Measurements from ENCODE around the gene SEC24D.

Gene SEC24D

DNA sequence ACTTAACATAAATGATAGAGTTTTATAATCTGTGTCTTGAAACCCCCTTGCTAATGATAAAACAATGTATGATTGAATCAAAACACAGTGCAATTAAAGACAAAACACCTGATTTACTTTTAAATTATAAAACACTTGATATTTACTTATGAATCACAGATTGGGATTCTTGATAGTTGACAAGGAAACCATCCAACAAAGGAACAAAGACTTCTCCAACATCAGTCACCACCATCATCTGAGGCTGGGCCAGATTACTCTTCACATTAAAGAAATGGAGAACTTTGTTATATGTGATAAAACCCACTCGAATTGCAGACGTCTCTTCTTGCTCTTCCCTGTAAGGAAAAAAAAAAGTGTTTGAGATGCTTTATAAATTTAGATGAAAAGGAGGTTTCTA is 83.4 kb downstream of the SEC24D start:
- no peak for DNase-seq (ENCODE audit: low spot score)

DNA sequence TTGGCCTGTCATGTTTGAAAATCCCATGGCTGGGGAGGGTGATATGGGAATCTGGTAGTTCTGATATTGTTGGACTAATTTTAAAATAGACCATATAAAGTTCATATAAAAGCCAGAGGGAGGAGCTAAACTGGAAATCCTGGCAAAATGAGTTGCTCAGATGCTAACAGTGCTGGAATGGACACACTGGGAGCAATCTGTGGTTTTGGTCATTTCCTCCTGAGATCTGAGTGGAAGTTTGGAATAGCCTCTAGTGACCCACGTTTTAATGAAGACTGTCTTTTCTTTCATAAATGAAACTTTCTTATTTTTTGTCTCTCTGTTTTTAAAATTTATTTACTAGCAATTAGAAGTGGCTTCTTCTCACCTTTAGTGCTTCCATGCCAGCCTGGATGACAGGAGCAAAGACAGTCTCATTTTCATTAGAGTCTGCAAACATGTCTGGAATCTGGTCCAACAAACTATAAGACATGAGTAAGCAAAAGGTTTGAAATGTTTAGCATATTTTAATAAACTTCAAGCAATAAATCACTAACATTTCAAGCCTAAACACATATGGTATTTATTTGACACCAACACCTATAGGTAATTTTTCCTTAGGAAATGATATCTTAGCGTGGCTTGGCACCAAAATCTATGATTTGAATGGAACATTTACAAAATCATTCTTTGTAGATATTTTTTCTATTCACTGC is 84.2 kb downstream of the SEC24D start:
- no peak for DNase-seq (ENCODE audit: low spot score)

DNA sequence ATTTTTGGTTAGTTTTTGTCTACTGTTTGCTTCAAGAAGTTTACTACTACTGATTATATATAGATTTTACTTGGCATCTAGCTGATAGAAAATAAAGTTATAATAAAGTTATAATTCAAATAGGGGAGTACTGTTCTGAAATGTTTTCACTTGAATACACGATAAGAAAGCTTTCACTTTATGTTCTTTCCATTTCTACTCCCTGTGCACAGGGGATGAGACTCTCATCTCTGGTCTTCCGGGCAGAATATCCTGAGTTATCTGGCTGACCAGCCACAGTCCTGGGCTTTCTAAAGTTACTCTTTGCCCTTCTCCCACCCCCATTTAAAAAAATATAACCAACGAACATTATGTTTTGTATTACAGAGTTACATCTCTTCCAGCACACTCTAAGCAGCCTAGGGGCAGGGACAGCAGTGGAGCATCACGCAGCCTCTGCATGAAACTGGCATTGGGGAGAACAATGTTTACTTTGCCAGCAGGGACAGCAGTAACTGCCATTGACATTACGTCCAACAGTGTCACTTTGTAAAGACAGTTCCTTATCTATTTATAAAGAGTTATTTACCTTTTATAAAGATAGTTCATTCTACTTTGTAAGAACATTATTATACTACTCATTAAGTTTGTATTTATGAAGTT is 86.5 kb downstream of the SEC24D start:
- no peak for DNase-seq (ENCODE audit: low spot score)

DNA sequence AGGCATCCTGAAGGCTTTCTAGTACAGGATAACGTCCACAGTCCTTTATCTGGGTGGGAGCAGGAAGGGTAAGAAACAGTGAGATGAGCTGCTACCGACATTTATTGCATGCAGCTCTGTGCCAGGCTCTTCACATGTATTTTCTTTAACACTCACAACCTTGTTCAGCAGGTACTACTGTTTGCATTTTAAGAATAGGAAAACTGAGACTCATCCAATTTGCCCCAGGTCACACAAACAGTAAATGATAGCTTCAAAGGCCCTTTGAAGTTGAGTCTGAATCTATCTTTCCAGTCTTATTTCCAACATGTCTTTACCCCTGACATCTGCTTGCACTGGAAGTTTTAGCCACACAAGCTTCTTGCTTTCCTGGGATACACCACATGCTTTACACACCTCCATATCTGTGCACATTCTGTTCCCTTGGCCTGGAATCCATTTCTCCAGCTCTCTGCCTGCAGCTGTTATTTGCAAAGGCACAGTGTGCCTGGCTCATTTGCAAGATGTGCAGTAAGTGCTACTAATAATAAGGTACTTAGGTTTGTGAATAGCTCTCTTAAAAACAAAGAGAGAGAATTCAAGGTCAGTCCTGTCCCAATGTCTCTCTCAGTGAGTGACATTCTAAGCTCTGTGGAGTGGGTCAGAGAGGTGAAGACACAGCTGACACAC is 89.5 kb downstream of the SEC24D start:
- no peak for DNase-seq (ENCODE audit: low spot score)

DNA sequence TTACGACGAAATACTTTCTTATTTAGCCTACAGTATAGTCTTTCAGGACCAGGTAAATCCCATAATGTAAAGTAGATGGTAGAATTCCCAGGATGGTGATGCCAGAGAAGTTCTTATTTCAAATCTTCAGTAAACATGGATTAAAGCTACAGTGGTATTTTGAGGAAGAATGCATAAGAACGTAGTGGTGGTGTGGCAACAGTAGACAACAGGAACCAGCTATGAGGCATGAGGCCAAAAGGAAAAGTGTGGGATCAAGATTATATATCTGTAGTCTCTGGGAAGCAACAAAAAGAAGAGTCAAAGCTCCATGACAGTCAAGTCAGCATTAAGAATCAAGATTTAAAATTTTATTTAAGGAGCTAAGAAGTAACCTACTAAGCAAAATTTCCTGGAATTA is 90.6 kb downstream of the SEC24D start:
- DNase-seq (ENCODE audit: low spot score), result no peak

DNA sequence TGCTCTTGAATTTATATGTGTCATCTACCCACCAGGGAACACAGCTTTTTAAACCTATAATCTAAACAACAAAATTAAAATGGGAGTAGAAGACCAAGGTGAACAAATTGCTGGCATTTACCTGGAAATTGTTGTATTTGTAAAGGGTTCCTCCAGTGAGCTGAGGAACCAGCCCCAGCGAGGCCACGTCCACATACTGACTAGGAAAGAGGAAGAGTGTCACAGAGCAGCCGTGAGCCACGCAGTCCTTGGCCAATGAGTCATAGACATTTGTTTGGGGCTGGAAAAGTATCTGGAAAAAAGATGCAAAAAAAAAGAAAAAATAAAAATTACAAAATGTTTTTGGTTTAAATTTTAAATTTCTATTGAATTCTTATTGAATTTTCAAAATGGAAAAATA is 92.1 kb downstream of the SEC24D start:
- DNase-seq (ENCODE audit: low spot score), result no peak

DNA sequence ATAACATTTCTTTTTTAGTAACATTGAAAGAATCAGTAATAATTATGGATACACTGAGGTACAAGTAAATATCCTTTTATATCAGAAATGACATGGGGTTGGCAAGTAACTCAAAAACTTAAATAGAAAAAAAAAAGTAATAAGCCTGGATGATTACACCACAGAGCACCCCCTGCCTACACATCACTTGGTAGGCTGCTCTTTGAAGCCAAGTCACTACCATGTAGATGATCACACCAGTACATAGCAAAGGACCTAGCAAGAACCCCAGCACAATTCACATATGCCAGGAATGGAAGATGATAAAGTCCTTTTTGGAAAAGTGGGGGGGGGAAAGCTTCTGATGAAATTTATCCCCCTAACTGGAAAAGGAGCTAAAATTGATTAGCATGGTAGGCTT is 93.9 kb downstream of the SEC24D start:
- DNase-seq (ENCODE audit: low spot score), result no peak

DNA sequence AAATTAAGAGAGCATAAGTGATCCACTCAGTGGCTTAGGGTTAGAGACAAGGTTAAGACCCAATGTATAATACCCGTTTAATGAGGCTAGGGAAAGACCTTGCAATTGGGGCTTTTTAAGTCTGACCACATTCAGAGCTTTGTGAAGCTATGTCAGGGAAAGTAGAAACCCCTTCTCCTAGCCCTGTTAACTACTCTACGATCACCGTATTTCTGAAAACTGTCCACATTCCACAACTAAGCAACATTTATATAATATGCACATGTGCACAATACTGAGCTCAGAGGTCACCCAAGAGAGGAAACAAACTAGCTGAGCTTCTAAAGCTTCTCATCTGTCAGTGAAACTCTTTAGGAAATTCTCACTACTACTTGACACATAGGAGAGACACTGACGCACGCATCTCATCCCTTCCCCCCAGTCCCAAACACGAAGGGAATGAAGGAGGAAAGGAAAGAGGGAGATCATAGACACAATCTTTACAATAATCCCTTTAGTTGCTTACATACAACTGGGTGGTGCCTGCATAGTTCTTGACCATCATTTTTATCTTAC is 94.5 kb downstream of the SEC24D start:
- DNase-seq (ENCODE audit: low spot score), result no peak

DNA sequence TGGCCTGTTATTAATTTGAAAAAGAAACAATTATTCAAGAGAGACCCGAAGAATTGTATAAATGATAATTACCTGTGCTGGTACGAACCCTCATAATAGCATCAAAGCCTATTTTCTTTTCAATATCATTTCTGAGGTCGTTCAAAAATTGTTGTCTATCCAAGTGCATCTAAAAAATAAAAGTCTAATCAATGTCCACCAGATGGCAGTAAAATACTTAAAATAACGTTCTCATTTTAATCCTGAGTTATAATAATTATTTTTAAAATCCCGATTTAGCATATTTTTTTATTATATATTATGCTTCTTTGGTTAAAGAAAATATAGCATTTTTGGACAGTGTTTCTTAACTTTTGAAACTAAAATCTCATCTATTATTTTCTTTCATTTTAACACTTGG is 95.1 kb downstream of the SEC24D start:
- peak; percentile 51 for DNase-seq (ENCODE audit: low spot score)

DNA sequence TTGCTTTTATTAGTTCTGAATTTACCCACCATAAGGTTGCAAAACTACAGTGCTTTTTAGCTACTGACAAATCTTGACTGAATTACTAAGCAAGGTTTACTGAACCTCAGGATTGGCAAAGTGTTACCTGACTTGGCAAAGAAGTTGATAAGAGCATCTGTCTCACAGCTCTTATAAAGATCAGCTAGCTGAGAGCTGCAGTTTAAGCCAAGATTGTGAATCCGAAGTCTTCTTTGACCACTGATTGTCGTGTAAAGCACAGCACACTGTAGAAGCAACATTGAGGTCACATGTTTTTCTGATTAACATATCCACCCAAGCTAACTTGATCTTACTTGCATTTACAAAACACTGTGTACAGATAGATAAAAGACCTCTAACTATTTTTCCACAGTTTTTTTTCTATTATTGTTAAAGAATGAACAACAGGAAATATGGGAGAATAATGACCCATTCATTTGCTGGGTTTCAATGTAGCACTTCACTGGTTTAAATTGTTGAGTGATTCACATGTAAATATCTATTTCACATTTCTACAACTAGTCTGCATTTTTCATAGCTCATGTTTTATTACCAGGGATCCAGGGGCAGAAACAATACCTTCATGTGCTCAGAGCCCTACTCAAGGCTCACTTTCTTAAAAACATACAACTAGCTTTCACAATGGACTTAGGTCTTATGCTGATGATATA is 96.8 kb downstream of the SEC24D start:
- no peak for DNase-seq (ENCODE audit: low spot score)

DNA sequence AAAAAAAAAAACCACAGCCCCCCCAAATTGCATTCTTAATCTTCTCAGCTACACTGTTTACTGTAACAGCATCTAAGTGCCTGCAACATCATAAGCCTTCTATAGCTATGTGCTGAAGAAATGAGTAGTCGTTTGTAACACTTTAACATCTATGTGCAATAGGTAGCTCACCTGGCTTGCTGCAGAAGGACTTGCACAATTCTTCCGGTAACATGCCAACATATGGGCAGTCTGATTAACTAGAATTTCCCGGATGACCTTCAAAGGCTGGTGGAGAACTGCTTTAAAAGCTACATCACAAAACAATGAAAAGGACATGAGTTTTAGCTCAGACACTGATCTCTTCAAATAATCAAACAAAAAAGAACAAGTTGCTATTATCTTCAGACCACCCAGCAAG is 97.8 kb downstream of the SEC24D start:
- DNase-seq (ENCODE audit: low spot score), result no peak

DNA sequence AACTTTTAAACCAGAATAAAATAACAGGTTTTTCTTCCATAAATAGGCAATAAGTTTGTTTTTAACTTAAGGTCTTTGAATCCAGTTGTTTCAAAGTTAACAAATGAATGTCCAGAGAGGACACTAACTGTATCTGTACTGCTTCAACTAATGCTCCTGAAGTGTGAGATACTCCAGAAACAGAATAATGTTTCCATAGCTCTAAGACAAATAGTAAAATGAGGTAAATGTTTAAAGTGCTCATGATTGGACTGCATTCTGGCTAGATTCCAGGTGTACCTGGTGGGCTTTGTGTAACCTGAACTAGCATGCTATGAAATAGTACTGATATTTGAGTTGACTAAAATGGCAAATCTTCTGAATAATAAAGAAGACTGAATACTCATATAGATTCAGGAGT is 99.0 kb downstream of the SEC24D start:
- DNase-seq (ENCODE audit: low spot score), result no peak

DNA sequence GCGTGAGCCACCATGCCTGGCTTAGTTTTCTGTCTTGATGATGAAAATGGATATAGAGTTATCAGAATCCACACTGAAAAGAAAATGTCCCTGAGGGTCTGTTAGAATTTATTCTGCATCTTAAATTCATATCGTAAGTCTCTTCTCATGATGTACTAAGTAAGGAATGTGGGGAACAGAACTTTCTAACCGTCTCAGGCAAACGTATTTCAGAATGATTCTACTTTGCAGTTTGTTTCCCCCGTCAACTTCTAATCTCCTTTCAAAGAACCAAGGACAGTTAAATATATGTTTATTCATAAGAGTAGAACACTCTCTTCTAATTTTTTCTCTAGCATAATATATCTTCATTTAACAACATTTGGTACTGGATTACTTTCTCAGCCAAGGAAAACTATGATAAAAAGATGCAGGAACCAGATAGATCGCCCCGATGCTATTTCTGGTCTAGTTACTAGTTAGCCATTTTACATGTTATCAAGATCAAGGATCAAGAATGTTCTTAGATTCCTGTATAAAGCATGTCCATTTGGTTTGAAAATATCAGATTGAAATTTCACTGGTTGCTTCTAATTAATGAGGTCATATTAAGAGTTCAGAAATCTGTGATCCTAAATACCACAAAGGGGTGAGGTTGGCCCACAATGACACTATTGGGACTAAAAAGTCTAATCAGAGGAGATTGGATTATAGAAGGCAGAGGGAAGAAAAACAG is 101.3 kb downstream of the SEC24D start:
- no peak for DNase-seq (ENCODE audit: low spot score)

DNA sequence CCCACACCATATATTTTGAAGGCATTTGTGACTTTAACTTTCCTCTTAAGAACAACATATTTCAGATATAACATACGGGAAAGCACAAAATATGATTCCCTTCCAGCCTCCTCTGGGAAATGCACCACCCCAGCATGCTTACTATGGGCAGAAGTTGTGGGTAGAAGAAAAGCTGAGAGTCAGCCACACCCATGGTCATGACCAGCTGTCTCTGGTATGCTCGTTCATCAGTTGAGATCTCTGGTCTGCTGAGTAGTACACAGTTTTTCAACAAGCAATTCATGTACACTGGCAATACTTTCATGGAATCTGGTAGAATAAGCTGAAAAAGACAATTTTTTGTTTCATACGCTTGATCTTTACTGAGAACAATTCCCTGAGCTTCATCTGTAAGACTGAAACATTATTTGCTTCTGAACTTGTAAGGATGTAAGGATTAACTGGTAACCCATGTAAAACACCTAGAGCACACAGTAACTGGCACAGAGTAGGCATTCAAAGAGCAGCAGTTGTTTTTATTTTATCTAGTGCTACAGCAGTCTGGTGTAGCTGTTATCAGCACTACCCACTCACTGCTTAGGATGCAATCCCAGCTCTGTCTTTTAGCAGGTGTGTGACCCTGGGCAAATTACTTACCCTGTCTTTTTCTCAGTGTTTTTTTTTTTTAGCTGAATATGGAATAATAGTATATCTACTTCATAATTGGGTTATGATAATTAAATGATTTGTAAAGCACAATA is 103.2 kb downstream of the SEC24D start:
- no peak for DNase-seq (ENCODE audit: low spot score)

DNA sequence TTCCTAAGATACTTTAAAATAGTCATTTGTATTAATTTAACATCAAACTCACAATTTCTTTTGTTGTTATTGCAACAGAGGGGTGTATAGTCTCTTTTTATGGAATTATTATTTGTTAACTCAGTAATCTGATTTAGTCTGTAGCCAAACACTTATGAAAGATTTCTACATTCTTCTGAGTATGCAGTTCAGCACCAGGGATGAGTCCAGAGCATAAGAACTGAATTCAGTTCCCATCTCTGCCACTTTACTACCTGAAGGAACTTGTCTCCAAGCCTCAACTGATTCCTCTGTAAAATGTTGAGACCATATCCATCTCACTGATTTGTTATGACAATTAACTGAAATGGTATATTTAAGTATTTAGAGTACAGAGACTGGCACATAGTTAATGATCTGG is 105.2 kb downstream of the SEC24D start:
- no peak for DNase-seq (ENCODE audit: low spot score)

DNA sequence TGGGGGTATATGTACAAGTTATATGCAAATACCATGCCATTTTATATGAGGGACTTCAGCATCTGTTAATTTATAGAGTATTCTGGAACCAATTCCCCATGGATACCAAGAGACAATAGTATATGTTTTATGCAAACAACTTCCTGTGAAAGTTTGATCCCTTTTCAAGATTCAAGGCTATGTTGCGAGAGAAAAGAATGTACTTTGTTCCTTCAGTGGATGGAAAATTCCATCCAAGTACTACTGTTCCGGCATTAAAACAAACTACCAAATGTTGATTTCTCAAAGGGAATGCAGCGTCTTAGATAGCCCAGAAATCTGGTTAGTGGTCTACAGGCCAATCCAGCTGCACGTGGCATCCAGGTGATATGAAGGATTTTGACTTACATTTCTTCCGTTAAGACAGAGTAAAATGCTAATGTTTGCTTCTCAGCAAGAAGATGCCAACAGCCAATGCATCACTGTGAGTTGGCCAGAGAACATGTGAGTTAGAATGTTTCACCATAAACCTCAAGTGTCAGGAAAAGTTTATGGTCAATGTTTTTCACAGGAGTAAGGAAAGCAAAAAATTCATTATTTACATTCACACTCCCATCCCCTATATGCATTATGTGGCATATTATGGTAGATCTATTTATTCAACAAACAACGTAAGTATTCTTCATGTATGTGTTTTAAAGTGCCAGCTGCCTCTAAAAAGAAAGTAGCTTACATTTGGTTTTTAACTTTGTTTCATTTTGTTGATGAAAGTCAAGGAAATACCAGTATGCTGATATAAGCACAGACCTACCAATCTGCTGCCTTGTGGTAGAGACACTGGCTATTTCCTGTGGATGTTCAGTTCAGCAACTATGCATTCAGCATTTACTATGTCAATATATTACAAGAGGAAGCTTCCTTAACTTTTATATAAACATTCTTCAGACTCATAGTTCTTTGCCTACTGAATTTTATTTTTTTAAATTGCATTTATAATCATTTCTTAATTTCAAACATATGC is 106.3 kb downstream of the SEC24D start:
- DNase-seq (ENCODE audit: low spot score), result no peak

DNA sequence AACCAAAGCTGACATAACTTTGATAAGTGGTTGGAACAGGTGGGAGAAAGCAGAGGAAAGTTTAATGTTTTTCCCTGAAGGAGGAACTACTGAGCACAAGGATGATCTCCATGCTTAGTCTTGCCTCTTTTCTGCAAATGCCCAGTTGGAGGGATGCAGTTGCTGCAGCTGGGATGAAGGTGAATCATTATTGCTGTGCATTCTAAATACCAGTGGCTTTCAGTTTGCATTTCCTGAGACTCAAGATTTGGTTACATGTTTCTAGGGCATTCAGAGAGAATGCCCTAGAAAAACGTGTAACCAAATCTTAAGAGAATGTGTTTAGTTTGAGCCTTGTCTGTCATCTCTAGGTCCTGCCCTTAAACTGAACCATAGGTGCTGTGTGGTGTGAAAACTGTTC is 108.6 kb downstream of the SEC24D start:
- DNase-seq (ENCODE audit: low spot score), result no peak

DNA sequence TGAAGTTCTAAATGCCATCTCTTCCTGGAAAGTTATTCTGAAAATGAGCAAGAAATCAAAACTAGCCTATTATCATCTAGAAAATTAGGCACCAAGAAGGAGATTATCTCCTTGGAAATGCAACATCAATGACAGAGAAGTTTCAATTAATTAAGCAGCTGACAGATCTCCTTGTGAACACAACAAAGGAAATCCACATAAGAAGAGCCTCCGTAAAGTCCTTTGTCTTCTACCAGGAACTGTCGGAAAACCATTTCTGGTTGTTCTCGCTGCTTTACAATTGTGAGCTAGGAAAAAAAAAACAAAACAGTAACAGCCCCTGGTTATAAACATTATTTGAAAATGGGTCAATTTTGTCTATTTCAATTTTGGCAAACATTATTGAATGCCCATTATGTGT is 112.6 kb downstream of the SEC24D start:
- DNase-seq (ENCODE audit: low spot score), result no peak

DNA sequence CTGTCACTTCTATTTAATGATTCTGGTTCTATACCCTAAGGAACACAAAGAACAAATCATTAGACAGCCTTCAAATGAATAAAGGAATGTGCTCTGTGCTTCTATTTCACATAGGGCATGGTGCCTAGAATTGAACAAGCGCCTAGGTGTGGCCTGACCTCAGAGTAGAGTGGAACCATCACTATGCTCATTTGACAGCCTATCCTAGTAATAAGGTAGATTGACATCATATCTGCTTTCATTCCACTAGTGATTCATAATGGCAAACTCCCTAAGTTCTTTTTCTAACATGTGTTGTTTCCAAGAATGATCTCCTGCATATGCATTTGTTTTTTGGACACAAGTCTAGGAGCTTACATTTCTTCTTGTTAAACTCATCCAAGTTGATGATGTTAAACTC is 114.2 kb downstream of the SEC24D start:
- no peak for DNase-seq (ENCODE audit: low spot score)
